Thymus (tissue), 11 donors: ENCODE measurements around the gene NCF4. TPM values are rescaled to one million over a fixed set of nuclear protein-coding genes. Genes with fewer than 3 reads are reported as not detected.

ENCODE experiments used
- DNase-seq, 9 donors: peaks; one replicate each; pipeline ENCODE4 v3.0.0-alpha.2; 2013; ENCODE audit warnings: low spot score in 9 of 9, low read depth in 6 of 9, missing footprints in 1 of 9
- H3K27ac ChIP-seq, 2 donors: one replicate each; pipeline ENCODE4 v1.5.1; 2013; ENCODE audit warnings: control low read depth in 1 of 2, low read depth in 1 of 2, low read length in 1 of 2, mild to moderate bottlenecking in 1 of 2, moderate library complexity in 1 of 2
- H3K27me3 ChIP-seq, 2 donors: one replicate each; pipeline ENCODE4 v1.5.1; 2013; ENCODE audit warnings: low read length in 1 of 2; ENCODE audit not compliant: control insufficient read depth in 2 of 2, insufficient read depth in 1 of 2
- H3K36me3 ChIP-seq, 2 donors: one replicate each; pipeline ENCODE4 v1.5.1; 2013; ENCODE audit warnings: low read length in 1 of 2, mild to moderate bottlenecking in 1 of 2, moderate library complexity in 1 of 2; ENCODE audit not compliant: control insufficient read depth in 2 of 2, insufficient read depth in 2 of 2
- H3K4me1 ChIP-seq, 2 donors: one replicate each; pipeline ENCODE4 v1.5.1; 2013; ENCODE audit warnings: low read length in 2 of 2; ENCODE audit not compliant: control insufficient read depth in 2 of 2, insufficient read depth in 2 of 2
- H3K4me3 ChIP-seq, 2 donors: one replicate each; pipeline ENCODE4 v1.5.1; 2013; ENCODE audit warnings: low read length in 2 of 2, control low read depth in 1 of 2, mild to moderate bottlenecking in 1 of 2
- H3K9me3 ChIP-seq, 2 donors: one replicate each; pipeline ENCODE4 v1.5.1; 2013; ENCODE audit warnings: low read length in 1 of 2, mild to moderate bottlenecking in 1 of 2; ENCODE audit not compliant: control insufficient read depth in 2 of 2, insufficient read depth in 1 of 2
- WGBS: extraction: QIAGEN DNeasy Blood & Tissue Kit; methylation state at CpG from one replicate; pipeline ENCODE4 v1.1.7; 2013; 5-methylcytosine and 5-hydroxymethylcytosine counted together
- polyA plus RNA-seq: library from polyadenylated mRNA; stranded (reverse); fragments of 200-250 nt; gene quantifications from one replicate; pipeline ENCODE4 v1.2.3, GENCODE V29; 2013
- total RNA-seq: library from RNA; stranded (reverse); fragments of 120-200 nt; gene quantifications from one replicate; pipeline ENCODE4 v1.2.4, GENCODE V29; 2013
- donor health status: healthy.

NCF4 gene
- total and polyA plus RNA-seq, 2 donors, result 17.6 to 24.0 TPM

GRCh38 chr22:36831206-36831605 is 29.6 kb upstream of the NCF4 start:
- peaks cover 4 to 19% of the 10 kb centered on the region in 2 donors for H3K27me3 ChIP-seq
- H3K36me3 ChIP-seq, result no peaks in the 10 kb centered on the region
- H3K9me3 ChIP-seq, result no peaks in the 10 kb centered on the region
- no peak overlapping the region for H3K4me3 ChIP-seq
- no peak overlapping the region for H3K27ac ChIP-seq
- no peak for DNase-seq
- H3K4me1 ChIP-seq, result peaks cover 0 to 5% of the 10 kb centered on the region in 2 donors

GRCh38 chr22:36831717-36832116 is 29.1 kb upstream of the NCF4 start:
- peaks cover 4 to 21% of the 10 kb centered on the region in 2 donors for H3K27me3 ChIP-seq
- H3K9me3 ChIP-seq, result no peaks in the 10 kb centered on the region
- DNase-seq, result no peak
- 97% methylated on average over 3 of the region's 3 CpGs for WGBS
- no peak overlapping the region for H3K27ac ChIP-seq
- peaks cover 0 to 5% of the 10 kb centered on the region in 2 donors for H3K4me1 ChIP-seq
- H3K4me3 ChIP-seq, result no peak overlapping the region
- no peaks in the 10 kb centered on the region for H3K36me3 ChIP-seq

- peaks cover 4 to 21% of the 10 kb centered on the region in 2 donors for H3K27me3 ChIP-seq
- H3K27ac ChIP-seq, result no peak overlapping the region
- H3K4me1 ChIP-seq, result peaks cover 0 to 5% of the 10 kb centered on the region in 2 donors
- H3K4me3 ChIP-seq, result no peak overlapping the region
- 73% methylated on average over 3 of the region's 3 CpGs for WGBS
- DNase-seq, result no peak
- H3K36me3 ChIP-seq, result no peaks in the 10 kb centered on the region
- peaks cover 0 to 1% of the 10 kb centered on the region in 2 donors for H3K9me3 ChIP-seq
These were observed 27.7 kb upstream of the NCF4 start for GRCh38 chr22:36833073-36833472.

- 92% methylated on average over 5 of the region's 5 CpGs for WGBS
These were observed 24.9 kb upstream of the NCF4 start for GRCh38 chr22:36835903-36836302.

GRCh38 chr22:36838119-36839030 is 22.4 kb upstream of the NCF4 start:
- Histone ChIP-seq H3K36me3 (no peaks in the 10 kb centered on the region), H3K9me3 (peaks cover 0 to 8% of the 10 kb centered on the region in 2 donors), H3K4me1 (no peaks in the 10 kb centered on the region), H3K27me3 (peaks cover 3 to 14% of the 10 kb centered on the region in 2 donors), H3K4me3 (no peak overlapping the region), H3K27ac (no peak overlapping the region)
- no peak for DNase-seq
- 83% methylated on average over 10 of the region's 10 CpGs for WGBS

More at GRCh38 chr22:36835903-36836302, 24.9 kb upstream of the NCF4 start:
- no peak for DNase-seq
- Histone ChIP-seq H3K27ac (no peak overlapping the region), H3K4me3 (no peak overlapping the region), H3K4me1 (peaks cover 0 to 4% of the 10 kb centered on the region in 2 donors), H3K36me3 (no peaks in the 10 kb centered on the region), H3K27me3 (peaks cover 4 to 17% of the 10 kb centered on the region in 2 donors), H3K9me3 (peaks cover 0 to 8% of the 10 kb centered on the region in 2 donors)

GRCh38 chr22:36839356-36840073 is 21.3 kb upstream of the NCF4 start:
- whole genome bisulfite sequencing, result 75% methylated on average over 10 of the region's 10 CpGs
- Histone ChIP-seq H3K4me1 (no peaks in the 10 kb centered on the region), H3K9me3 (peaks cover 0 to 8% of the 10 kb centered on the region in 2 donors), H3K36me3 (no peaks in the 10 kb centered on the region), H3K27me3 (peaks cover 3 to 15% of the 10 kb centered on the region in 2 donors), H3K4me3 (no peak overlapping the region), H3K27ac (no peak overlapping the region)
- DNase-seq, result no peak

- Histone ChIP-seq H3K4me3 (no peak overlapping the region), H3K27ac (no peak overlapping the region), H3K9me3 (peaks cover 0 to 8% of the 10 kb centered on the region in 2 donors), H3K27me3 (peaks cover 3 to 12% of the 10 kb centered on the region in 2 donors), H3K4me1 (no peaks in the 10 kb centered on the region), H3K36me3 (no peaks in the 10 kb centered on the region)
- WGBS, result 20% methylated on average over 8 of the region's 8 CpGs
- no peak for DNase-seq
These were observed 20.7 kb upstream of the NCF4 start for GRCh38 chr22:36840106-36840505.

GRCh38 chr22:36846271-36846670 is 14.5 kb upstream of the NCF4 start:
- 93% methylated on average over 5 of the region's 5 CpGs for WGBS
- no peaks in the 10 kb centered on the region for H3K4me1 ChIP-seq
- no peak overlapping the region for H3K4me3 ChIP-seq
- no peak for DNase-seq
- H3K27me3 ChIP-seq, result peaks cover 0 to 13% of the 10 kb centered on the region in 2 donors
- no peak overlapping the region for H3K27ac ChIP-seq
- H3K9me3 ChIP-seq, result no peaks in the 10 kb centered on the region
- no peaks in the 10 kb centered on the region for H3K36me3 ChIP-seq

GRCh38 chr22:36846949-36847348 is 13.9 kb upstream of the NCF4 start:
- Histone ChIP-seq H3K27ac (no peak overlapping the region), H3K9me3 (no peaks in the 10 kb centered on the region), H3K36me3 (no peaks in the 10 kb centered on the region), H3K4me3 (no peak overlapping the region), H3K27me3 (peaks cover 0 to 13% of the 10 kb centered on the region in 2 donors), H3K4me1 (no peaks in the 10 kb centered on the region)
- 83% methylated on average over 6 of the region's 6 CpGs for WGBS
- DNase-seq, result no peak
